TTC549 (cell line): ENCODE measurements around the gene CLEC4G.

Experiments used
- FAIRE-seq: peaks from 2 replicates; lab custom pipeline; 2012; peaks lifted over from hg19 to GRCh38; lab: Jason Lieb, UNC

CLEC4G gene

DNA sequence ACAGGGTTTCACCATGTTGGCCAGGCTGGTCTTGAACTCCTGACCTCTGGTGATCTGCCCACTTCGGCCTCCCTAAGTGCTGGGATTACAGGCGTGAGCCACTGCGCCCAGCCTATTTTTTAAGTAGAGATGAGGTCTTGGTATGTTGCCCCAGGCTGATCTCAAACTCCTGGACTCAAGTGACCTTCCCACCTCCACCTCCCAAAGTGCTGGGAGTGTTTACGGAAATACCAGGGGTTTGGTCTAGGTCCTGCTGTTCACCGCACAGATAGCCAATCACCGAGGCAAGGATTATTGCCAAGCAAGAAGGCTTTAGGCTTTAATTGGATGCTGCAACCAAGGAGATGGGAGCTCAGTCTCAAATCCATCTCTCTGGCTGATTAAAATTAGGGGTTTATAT, 11.6 kb downstream of the CLEC4G start:
- no peak for FAIRE-seq

DNA sequence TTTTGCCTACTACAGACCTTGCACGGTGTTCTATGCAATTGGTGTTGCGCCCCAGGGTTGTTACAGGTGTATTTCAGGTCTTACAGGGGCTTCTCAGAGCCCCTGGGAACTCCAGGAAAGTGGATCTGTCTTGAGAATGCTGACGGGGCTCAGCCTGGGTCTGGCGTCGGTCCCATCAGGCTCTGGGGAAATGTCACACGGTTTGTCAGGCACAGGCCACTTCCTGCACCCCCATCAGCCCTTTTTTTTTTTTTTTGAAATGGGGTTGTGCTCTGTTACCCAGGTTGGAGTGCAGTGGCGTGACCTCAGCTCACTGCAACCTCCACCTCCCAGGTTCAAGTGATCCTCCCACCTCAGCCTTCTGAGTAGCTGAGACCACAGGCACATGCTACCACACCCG, 13.2 kb downstream of the CLEC4G start:
- no peak for FAIRE-seq

DNA sequence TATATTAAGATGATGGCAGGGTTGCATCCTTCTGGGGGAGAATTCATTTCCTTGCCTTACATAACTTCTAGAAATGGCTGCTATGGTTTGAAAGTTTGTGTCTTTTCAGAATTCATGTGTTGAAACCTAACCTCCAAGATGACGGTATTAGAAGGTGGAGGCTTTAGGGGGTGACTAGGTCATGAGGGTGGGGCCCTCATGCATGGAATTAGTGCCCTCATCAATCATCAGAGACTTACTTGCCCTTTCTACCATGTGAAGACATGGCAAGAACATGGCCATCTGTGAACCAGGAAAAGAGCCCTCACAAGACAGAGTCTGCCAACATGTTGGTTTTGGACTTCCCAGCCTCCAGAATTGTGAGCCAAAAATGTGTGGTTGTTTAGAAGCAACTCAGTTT, 15.1 kb downstream of the CLEC4G start:
- FAIRE-seq, result no peak

- no peak for FAIRE-seq
These were observed 16.2 kb downstream of the CLEC4G start for GRCh38 chr19:7715671-7716070.

- FAIRE-seq, result no peak
These were observed 21.3 kb downstream of the CLEC4G start for GRCh38 chr19:7710616-7711015.

DNA sequence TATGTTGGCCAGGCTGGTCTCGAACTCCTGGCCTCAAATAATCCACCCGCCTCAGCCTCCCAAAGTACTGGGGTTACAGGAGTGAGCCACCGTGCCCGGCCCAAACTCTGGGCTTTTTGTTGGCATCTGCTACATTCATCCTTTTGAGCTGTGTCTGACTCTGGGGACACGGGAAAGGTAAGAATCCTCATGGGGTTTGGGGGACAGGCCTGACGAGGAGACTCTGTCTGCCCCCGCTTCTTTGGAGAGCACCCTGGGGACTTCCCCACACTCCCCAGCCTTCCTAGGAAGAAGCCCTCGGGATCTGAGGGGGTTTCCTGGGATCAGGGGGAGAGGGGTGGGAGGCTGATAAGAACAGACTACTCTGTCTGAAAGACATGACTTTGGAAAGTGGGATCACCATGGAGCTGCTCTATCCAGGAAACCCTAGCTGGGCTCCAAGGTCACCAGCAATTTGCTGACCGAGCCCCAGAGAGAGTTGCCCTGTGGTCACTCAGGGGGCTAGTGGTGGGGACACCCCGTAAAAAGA, 21.9 kb downstream of the CLEC4G start:
- no peak for FAIRE-seq

DNA sequence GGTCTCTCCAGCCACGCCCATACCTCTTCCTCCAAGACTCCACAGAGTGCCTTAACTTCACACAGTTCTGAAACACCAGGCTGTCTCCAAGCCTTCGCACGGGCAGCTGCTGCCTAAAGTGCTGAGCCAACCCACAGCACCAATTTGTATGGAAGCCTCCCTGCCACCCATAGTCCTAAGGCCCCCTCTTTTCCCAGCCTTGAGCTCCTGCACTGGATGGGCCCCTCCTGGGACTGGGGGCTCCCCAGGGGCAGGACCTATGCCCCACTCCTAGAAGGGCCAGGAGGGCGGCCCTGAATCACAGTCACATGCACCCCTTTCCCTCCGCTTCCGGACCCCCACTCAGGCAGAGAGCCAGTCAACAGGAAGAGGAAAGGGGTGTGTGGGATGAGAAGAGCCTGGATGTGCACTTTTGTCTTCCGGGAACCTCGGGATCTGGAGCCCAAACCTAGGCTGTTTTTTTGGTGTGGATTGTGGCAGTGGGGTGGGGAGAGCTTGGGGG, 24.9 kb downstream of the CLEC4G start:
- no peak for FAIRE-seq

GRCh38 chr19:7706188-7706954, 25.5 kb downstream of the CLEC4G start:
- no peak for FAIRE-seq

GRCh38 chr19:7705387-7706187, 26.3 kb downstream of the CLEC4G start:
- no peak for FAIRE-seq

DNA sequence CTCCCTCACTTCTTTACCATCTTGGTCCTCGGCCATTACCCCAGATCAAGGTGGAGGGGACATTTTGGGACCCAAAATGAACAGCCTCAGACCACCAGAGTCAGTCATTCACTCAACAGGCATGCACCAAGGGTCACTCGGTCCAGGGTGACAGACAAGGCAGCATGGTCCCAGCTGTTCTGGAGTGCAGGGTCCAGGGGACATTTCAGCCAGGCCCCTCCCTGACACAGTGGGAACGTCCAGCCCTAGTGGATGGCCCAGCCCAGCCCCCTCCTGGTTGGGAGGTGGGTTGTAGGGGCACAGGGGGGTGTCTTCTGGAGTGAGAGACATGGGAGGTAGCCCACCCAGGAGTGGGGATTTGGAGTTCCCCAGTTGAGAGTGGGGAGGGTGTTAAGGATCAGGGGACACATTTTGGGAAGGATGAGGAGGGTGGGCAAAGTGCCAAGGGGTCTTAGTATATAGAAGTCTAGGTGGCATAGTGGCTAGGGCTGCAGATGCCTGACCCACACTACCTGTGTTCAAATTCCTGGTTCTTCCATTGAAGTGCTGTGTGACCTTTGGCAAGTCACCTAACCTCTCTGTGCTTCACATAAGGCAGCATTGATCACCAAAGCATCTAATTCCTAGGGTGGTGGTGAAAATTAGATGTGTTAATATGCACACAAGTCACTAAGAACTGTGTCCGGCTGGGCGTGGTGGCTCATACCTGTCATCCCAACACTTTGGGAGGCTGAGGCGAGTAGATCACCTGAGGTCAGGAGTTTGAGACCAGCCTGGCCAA, 27.4 kb downstream of the CLEC4G start:
- FAIRE-seq, result no peak

DNA sequence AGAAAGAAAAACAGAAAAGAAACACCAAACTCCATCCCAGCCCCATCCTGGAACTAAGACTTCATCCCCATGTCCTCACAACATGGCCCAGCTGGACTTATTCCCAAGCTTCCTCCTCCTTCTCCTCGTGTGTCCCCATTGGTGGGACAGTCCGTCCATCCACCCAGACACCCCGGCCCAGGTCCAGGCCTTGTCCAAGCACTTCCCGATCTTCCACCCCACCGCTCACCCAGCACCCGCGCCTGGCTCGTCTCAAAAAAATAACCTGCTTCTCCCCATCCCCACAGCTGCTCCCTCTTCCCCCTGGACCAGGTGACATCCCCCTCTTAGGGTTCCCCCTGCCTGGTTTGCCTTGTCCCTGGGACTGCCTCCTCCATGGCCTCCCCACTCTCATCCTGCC, 28.6 kb downstream of the CLEC4G start:
- FAIRE-seq, result no peak

DNA sequence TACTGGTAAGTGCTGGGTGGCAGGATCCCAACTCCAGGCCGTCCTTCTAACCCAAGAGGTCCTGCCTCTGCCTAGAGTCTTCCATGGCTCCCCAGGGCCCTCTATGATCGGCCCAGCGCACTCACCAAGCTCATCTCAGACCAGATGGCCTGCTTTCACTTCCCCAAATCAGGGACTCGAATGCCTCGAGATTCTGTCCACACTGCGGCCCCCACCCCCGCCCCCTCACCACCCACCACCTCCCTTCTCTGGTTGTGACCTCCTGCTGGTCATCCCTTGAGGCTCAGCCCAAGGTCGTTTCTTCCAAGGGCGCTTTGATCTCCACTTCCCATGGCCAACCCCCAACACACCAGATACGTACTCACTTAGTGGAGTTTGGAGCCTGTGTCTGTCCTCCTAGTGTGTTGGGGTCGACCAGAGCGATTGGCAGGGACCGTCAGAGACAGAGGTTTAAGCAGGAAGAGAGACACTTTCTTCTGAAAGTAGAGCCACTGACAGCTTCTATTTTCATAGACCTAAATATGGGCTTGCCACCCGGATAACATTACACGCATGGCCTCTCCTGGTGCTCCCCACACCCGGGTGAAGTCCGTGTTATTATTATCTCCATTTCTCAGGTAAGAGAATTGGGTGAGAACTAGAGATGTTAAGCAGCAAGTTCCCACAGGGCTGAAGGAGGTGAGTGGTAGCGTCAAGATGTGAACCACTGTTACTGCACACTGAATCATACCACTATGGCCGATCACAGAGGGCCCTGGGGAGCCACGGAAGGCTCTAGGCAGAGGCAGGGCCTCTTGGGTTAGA, 30.1 kb downstream of the CLEC4G start, which contains the start of gene FCER2:
Gene FCER2, minus strand, starts transcription at position 478 of the 804 bp plus-strand sequence. CDS start 2,371 bp downstream, outside the sequence.
- FAIRE-seq, result no peak

GRCh38 chr19:7701049-7701653, 30.8 kb downstream of the CLEC4G start:
- no peak for FAIRE-seq

- no peak for FAIRE-seq
These were observed 32.2 kb downstream of the CLEC4G start for GRCh38 chr19:7699417-7700401.

DNA sequence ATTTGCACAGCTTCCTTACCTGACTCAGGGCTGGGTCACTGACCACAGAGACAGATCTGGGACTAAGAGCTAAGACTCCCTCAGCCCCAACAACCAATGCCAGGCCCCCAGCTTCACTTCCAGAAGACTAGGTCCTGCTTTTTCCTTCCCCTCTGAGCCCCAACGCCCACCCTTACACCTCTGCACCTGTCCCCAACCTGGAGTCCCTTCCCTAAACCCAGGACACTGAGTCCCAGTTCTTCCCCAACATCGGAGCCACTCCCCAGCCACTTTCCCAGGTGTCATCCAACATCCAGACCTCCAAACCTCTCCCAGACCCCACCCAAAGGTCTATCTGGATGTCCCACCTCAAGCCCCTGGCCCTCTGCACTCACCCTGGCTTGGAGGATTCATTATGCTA, 32.9 kb downstream of the CLEC4G start:
- FAIRE-seq, result no peak

- FAIRE-seq, result no peak
These were observed 33.3 kb downstream of the CLEC4G start for GRCh38 chr19:7698583-7698982.

GRCh38 chr19:7697721-7698287, 34.1 kb downstream of the CLEC4G start:
- no peak for FAIRE-seq

GRCh38 chr19:7694499-7694898, 37.4 kb downstream of the CLEC4G start:
- no peak for FAIRE-seq

- FAIRE-seq, result no peak
These were observed 39.4 kb downstream of the CLEC4G start for GRCh38 chr19:7692417-7693088.
